Measurements from ENCODE around the gene RGL3.
"Not testable (repeated sequence)": the region's sequence is repeated elsewhere in the genome, so short reads cannot be mapped to it uniquely, and the experiment has no call there.

RGL3 gene

GRCh38 chr19:11458236-11458900 is 39.3 kb upstream of the RGL3 start:
- DNase-seq (ENCODE audit: low spot score), result no peak
- no peak overlapping the region for H3K4me3 ChIP-seq
- TF ChIP-seq CTCF (IDR thresholded peaks at IDR 0.05), result no peak
- H3K27ac ChIP-seq, result no peak overlapping the region

GRCh38 chr19:11457831-11458230 is 38.7 kb upstream of the RGL3 start:
- no peak for TF ChIP-seq CTCF (IDR thresholded peaks at IDR 0.05)
- Histone ChIP-seq H3K4me3 (no peak overlapping the region), H3K27ac (no peak overlapping the region)
- no peak for DNase-seq (ENCODE audit: low spot score)

- no peak for DNase-seq (ENCODE audit: low spot score)
- H3K27ac ChIP-seq, result no peak overlapping the region
- no peak overlapping the region for H3K4me3 ChIP-seq
- TF ChIP-seq CTCF (IDR thresholded peaks at IDR 0.05), result no peak
These were observed 38.0 kb upstream of the RGL3 start for GRCh38 chr19:11457115-11457514.

- no peak overlapping the region for H3K4me3 ChIP-seq
- DNase-seq (ENCODE audit: low spot score), result no peak
- H3K27ac ChIP-seq, result no peak overlapping the region
- no peak for TF ChIP-seq CTCF (IDR thresholded peaks at IDR 0.05)
These were observed 37.5 kb upstream of the RGL3 start for GRCh38 chr19:11456659-11457058.

- H3K27ac ChIP-seq; DNase-seq (ENCODE audit: low spot score); H3K4me3 ChIP-seq: not testable (repeated sequence)
These were observed 36.1 kb upstream of the RGL3 start for GRCh38 chr19:11455233-11455554.

- no peak for TF ChIP-seq CTCF (IDR thresholded peaks at IDR 0.05)
- no peak for DNase-seq (ENCODE audit: low spot score)
- Histone ChIP-seq H3K27ac (no peak overlapping the region), H3K4me3 (no peak overlapping the region)
These were observed 34.6 kb upstream of the RGL3 start for GRCh38 chr19:11453468-11454341.

- no peak for DNase-seq (ENCODE audit: low spot score)
- Histone ChIP-seq H3K4me3 (no peak overlapping the region), H3K27ac (no peak overlapping the region)
- no peak for TF ChIP-seq CTCF (IDR thresholded peaks at IDR 0.05)
These were observed 33.7 kb upstream of the RGL3 start for GRCh38 chr19:11452620-11453310.

Measured in coronary artery (tissue), 2 donors.